ENCODE data around the gene ZC3H7A. TPM values are rescaled to one million over a fixed set of nuclear protein-coding genes. Genes with fewer than 3 reads are reported as not detected.

Gene ZC3H7A
- total and polyA plus RNA-seq, 10 of the 15 experiments (the other 5 are each of a cell fraction or from before 2014, with no cell fraction given), result 46.3 to 188 (median 68.6) TPM

GRCh38 chr16:11742536-11743307, 54.3 kb downstream of the ZC3H7A start, which contains the start of gene TXNDC11 (continued):
- TF ChIP-seq RFX5 (IDR thresholded peaks at IDR 0.05; ENCODE audit: low read depth, low read length), result no peak
- TF ChIP-seq E2F4 (IDR thresholded peaks at IDR 0.05; ENCODE audit: low read depth, low read length), result no peak
- no peak for TF ChIP-seq HDAC2 (IDR thresholded peaks at IDR 0.05)
- TF ChIP-seq MXI1 (IDR thresholded peaks at IDR 0.05; ENCODE audit: low read depth, low read length), result peak; percentile 29; the same call in 1 of the 2 replicates
- TF ChIP-seq NR2F1 (conservative IDR thresholded peaks at IDR 0.05), result peak; percentile 88
- no peak for TF ChIP-seq MTA3 (IDR thresholded peaks at IDR 0.05; ENCODE audit: borderline replicate concordance, low read length)
- no peak for TF ChIP-seq ZBTB40 (IDR thresholded peaks at IDR 0.05; ENCODE audit: borderline replicate concordance)
- peak; percentile 68 for TF ChIP-seq CUX1 (IDR thresholded peaks at IDR 0.05; ENCODE audit: insufficient replicate concordance, low read depth, low read length)
- peak; percentile 77; the same call in 1 of the 2 replicates for TF ChIP-seq POLR2AphosphoS2 (IDR thresholded peaks at IDR 0.05; ENCODE audit: low read depth, low read length)
- TF ChIP-seq FOS (IDR thresholded peaks at IDR 0.05; ENCODE audit: borderline replicate concordance, extremely low read depth, insufficient read length), result no peak
- 0 out of 2 replicates have a peak, but pooled peaks have one; percentile 64 for TF ChIP-seq PAX5 (IDR thresholded peaks at IDR 0.05; ENCODE audit: borderline replicate concordance, low read depth, low read length)
- TF ChIP-seq JUND (IDR thresholded peaks at IDR 0.05; ENCODE audit: low read depth, low read length), result no peak
- TF ChIP-seq EP300 (IDR thresholded peaks at IDR 0.05; ENCODE audit: borderline replicate concordance in 1 of 2, control insufficient read depth in 1 of 2, low read depth in 2 of 2, low read length in 2 of 2), result peak; percentile 18 to 38; a peak in 1 of 4 replicates
- TF ChIP-seq IRF3 (IDR thresholded peaks at IDR 0.05), result no peak
- peak; percentile 60 for TF ChIP-seq SIN3A (IDR thresholded peaks at IDR 0.05; ENCODE audit: low read depth, low read length)
- no peak for TF ChIP-seq KAT2A (conservative IDR thresholded peaks at IDR 0.05; ENCODE audit: control insufficient read depth, low read depth, low read length)
- TF ChIP-seq CHD1 (IDR thresholded peaks at IDR 0.05; ENCODE audit: low read depth, low read length), result no peak
- TF ChIP-seq SIX5 (IDR thresholded peaks at IDR 0.05; ENCODE audit: low read depth, low read length, severe bottlenecking), result no peak
